ENCODE results near the gene CCDC24. TPM values are rescaled to one million over a fixed set of nuclear protein-coding genes. Genes with fewer than 3 reads are reported as not detected.

The CCDC24 gene
- total and polyA plus RNA-seq, 2 of the 4 experiments (the other 2 are of a cell fraction), result 1.4 to 4.6 TPM

DNA sequence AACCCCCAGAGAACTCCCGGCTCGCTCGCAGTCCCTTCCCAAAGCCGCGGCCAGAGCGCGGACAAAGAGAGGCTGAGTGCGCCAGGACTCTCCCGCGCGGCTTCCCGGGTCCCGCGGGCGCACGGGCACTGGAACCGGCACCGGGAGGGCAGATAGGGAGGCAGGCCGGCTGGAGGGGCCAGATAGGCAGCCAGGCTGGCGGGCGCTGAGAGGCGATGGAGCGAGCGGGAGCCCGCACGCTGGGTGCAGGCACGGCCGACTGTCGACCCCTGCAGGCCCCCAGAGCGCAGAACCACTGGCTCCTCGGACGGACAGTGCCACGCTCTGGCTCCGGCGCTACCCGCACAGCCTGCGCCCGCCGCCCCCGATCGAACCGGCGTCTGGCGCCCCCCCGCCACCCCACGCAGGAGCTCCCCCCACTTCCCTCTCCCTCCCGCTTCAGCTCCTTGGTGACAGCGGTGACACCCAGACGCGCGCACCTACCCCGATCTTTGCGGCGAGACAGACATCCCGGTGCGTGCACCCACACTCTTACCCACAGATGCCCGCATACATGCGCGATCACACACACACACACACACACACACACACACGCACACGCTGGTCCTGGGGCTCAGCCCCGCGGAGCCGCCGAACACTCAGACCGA lies 39.3 kb downstream of the CCDC24 start:
- CTCF ChIA-PET, result interaction anchor here (0.6 to 2.5 kb wide), 3 partner anchors 17 to 317 kb away, joined by 5 to 9 read pairs (median 6); no protein-coding TSS in a partner anchor
- 1% methylated on average over 33 of the region's 66 CpGs; no CpG with 5 or more reads in 1 of the 2 experiments for WGBS, 2 experiments (ENCODE audit: extremely low coverage in 2 of 2, insufficient read length in 1 of 2)
- peak overlapping the region in 1 of 2 experiments; percentile 40; a peak in 2 of 4 replicates for H4K8ac ChIP-seq (ENCODE audit: low read depth in 2 of 2, low read length in 2 of 2)
- no peak overlapping the region for H2BK120ac ChIP-seq (ENCODE audit: low read depth, low read length)
- H2BK15ac ChIP-seq (ENCODE audit: low read depth, low read length), result no peak overlapping the region
- H2BK5ac ChIP-seq (ENCODE audit: low read depth, low read length, poor library complexity, severe bottlenecking), result no peak overlapping the region
- peak overlapping the region; percentile 36 for H3K27ac ChIP-seq (ENCODE audit: insufficient read depth, low read length)
- peak overlapping the region; percentile 80 for H3K14ac ChIP-seq (replicated peaks; ENCODE audit: low read depth, low read length)
- peaks cover 14% of the 10 kb centered on the region; the same call in 1 of the 2 replicates for H3K4me1 ChIP-seq (ENCODE audit: control insufficient read depth, insufficient read depth, low read length)
- POLR2A ChIA-PET (ENCODE audit: unreplicated experiment), result no interaction called here
- intact Hi-C loops (cut with micrococcal nuclease), result no loop called here
- H3K9me3 ChIP-seq (ENCODE audit: control insufficient read depth, insufficient read depth, low read length), result no peaks in the 10 kb centered on the region
- H3K9ac ChIP-seq (ENCODE audit: low read depth, low read length), result peak overlapping the region; percentile 79
- peak overlapping the region; percentile 72 for H3K23ac ChIP-seq (ENCODE audit: low read depth, low read length)
- 0 out of 2 replicates have a peak, but pooled peaks cover 7% of the 10 kb centered on the region for H3K9me1 ChIP-seq (ENCODE audit: insufficient read depth, low read length)
- H4K91ac ChIP-seq (ENCODE audit: insufficient read depth, low read depth, low read length), result peak overlapping the region; percentile 64
- peak overlapping the region; percentile 72 for H3K4ac ChIP-seq (ENCODE audit: low read depth, low read length)
- H4K5ac ChIP-seq (ENCODE audit: low read depth, low read length), result no peak overlapping the region
- peak overlapping the region; percentile 94 for H2AFZ ChIP-seq (replicated peaks; ENCODE audit: low read length, poor library complexity)
- peak; percentile 38 for ATAC-seq (ENCODE audit: low read depth)
- no peaks in the 10 kb centered on the region for H3K36me3 ChIP-seq (ENCODE audit: control insufficient read depth, insufficient read depth, low read length)
- H2AK9ac ChIP-seq (replicated peaks; ENCODE audit: low read depth, low read length, poor library complexity), result peak overlapping the region; percentile 97
- dilution Hi-C loops (cut with HindIII; ENCODE audit: low sequenced_read_pairs, unreplicated experiment), result no loop called here
- BruUV-seq (replicated peaks), result no TSS peak
- H3K4me3 ChIP-seq (ENCODE audit: insufficient read depth, low read depth, low read length), result peak overlapping the region; percentile 88
- peaks cover 0 to 14% of the 10 kb centered on the region in 2 experiments; a peak in 2 of 4 replicates for H3K79me1 ChIP-seq (ENCODE audit: low read depth in 1 of 2, low read length in 2 of 2)
- in situ Hi-C loops (cut with MboI; ENCODE audit: low sequenced_read_pairs), result no loop called here
- H2BK20ac ChIP-seq (ENCODE audit: low read depth, low read length), result no peak overlapping the region
- no peaks in the 10 kb centered on the region for H4K20me1 ChIP-seq (ENCODE audit: insufficient read depth, low read length)
- H3K18ac ChIP-seq (ENCODE audit: low read depth, low read length), result no peak overlapping the region; the same call in 1 of the 2 replicates
- H2AK5ac ChIP-seq (ENCODE audit: low read depth, low read length), result peak overlapping the region; percentile 61; the same call in 1 of the 2 replicates
- H3K56ac ChIP-seq (ENCODE audit: extremely low read depth, insufficient read depth, low read length), result peak overlapping the region; percentile 19; the same call in 1 of the 2 replicates
- peak; percentile 34 for DNase-seq
- peak; percentile 24; the same call in 1 of the 2 replicates for TF ChIP-seq RAD21 (IDR thresholded peaks at IDR 0.05; ENCODE audit: low read length)
- no peak for TF ChIP-seq BHLHE40 (IDR thresholded peaks at IDR 0.05; ENCODE audit: low read depth, low read length)
- TF ChIP-seq, protein P1, sequence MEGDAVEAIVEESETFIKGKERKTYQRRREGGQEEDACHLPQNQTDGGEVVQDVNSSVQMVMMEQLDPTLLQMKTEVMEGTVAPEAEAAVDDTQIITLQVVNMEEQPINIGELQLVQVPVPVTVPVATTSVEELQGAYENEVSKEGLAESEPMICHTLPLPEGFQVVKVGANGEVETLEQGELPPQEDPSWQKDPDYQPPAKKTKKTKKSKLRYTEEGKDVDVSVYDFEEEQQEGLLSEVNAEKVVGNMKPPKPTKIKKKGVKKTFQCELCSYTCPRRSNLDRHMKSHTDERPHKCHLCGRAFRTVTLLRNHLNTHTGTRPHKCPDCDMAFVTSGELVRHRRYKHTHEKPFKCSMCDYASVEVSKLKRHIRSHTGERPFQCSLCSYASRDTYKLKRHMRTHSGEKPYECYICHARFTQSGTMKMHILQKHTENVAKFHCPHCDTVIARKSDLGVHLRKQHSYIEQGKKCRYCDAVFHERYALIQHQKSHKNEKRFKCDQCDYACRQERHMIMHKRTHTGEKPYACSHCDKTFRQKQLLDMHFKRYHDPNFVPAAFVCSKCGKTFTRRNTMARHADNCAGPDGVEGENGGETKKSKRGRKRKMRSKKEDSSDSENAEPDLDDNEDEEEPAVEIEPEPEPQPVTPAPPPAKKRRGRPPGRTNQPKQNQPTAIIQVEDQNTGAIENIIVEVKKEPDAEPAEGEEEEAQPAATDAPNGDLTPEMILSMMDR (conservative IDR thresholded peaks at IDR 0.05; ENCODE audit: low read depth, low read length), result peak; percentile 41
- H3K27me3 ChIP-seq (ENCODE audit: control insufficient read depth, insufficient read depth, low read length), result no peaks in the 10 kb centered on the region
- peak overlapping the region; percentile 69 for H3K4me2 ChIP-seq (ENCODE audit: low read depth, low read length)
